PC-3 (cell line): ENCODE results near the gene NPTXR. TPM values are rescaled to one million over a fixed set of nuclear protein-coding genes. Genes with fewer than 3 reads are reported as not detected.

Source experiments
- ATAC-seq: fragments of 200-7000 bp; cut with Tn5 transposase; 2 replicates; pipeline ENCODE4 v1.9.1; 2020; ENCODE audit warnings: mild to moderate bottlenecking, moderate library complexity
- BruUV-seq: library from RNA; stranded (reverse); fragments of 400-500 nt; replicated peaks from 2 replicates; lab custom pipeline; 2021; lab: Mats Ljungman, UMichigan
- CTCF ChIA-PET: fragments of 300-600 bp; sonication (Branson Sonifier 250); formaldehyde crosslinking; loops from one replicate; lab custom pipeline; 2022; ENCODE audit warnings: antibody characterized with exemption; lab: Charles Lee
- POLR2A ChIA-PET: fragments of 300-600 bp; sonication (Branson Sonifier 250); formaldehyde crosslinking; loops from one replicate; lab custom pipeline; 2022; ENCODE audit warnings: antibody characterized with exemption; ENCODE audit not compliant: unreplicated experiment; lab: Charles Lee
- DNase-seq: peaks from one replicate; pipeline ENCODE4 v3.0.0-alpha.2; 2015
- H2AFZ ChIP-seq: fragments of 300-600 bp; sonication (generic); 2 replicates; pipeline ENCODE4 v1.6.0; 2016; ENCODE audit warnings: antibody characterized with exemption, low read length
- H3F3A ChIP-seq: fragments of 300-600 bp; sonication (generic); one replicate; pipeline ENCODE4 v1.6.0; 2017; ENCODE audit warnings: antibody characterized with exemption, low read length, control low read depth, mild to moderate bottlenecking; ENCODE audit not compliant: unreplicated experiment
- H3K27ac ChIP-seq: fragments of 300-600 bp; sonication (generic); 2 replicates; pipeline ENCODE4 v1.5.1; 2016; ENCODE audit warnings: mild to moderate bottlenecking, low read length
- H3K27me3 ChIP-seq: fragments of 300-600 bp; sonication (generic); 2 replicates; pipeline ENCODE4 v1.6.1; 2016; ENCODE audit warnings: low read length, mixed read lengths
- H3K36me3 ChIP-seq: fragments of 300-600 bp; sonication (generic); 2 replicates; pipeline ENCODE4 v1.6.1; 2016; ENCODE audit warnings: low read depth, mixed run types, low read length, mixed read lengths
- H3K4me1 ChIP-seq: fragments of 300-600 bp; sonication (generic); 2 replicates; pipeline ENCODE4 v1.5.1; 2016; ENCODE audit warnings: low read length; ENCODE audit not compliant: insufficient read depth
- H3K4me2 ChIP-seq: fragments of 300-600 bp; sonication (generic); 2 replicates; pipeline ENCODE4 v1.6.0; 2016; ENCODE audit warnings: low read length
- H3K4me3 ChIP-seq: fragments of 300-600 bp; sonication (generic); 2 replicates; pipeline ENCODE4 v1.5.1; 2016; ENCODE audit warnings: mild to moderate bottlenecking, low read length, mixed read lengths
- H3K79me2 ChIP-seq: fragments of 300-600 bp; sonication (generic); 2 replicates; pipeline ENCODE4 v1.6.1; 2017; ENCODE audit warnings: low read length, mixed read lengths
- H3K9ac ChIP-seq: fragments of 300-600 bp; sonication (generic); 2 replicates; pipeline ENCODE4 v1.6.0; 2016; ENCODE audit warnings: mild to moderate bottlenecking, low read length
- H3K9me2 ChIP-seq: fragments of 300-600 bp; sonication (generic); replicated peaks from 2 replicates; pipeline ENCODE4 v1.6.1; 2016; ENCODE audit warnings: mixed run types, low read length, mixed read lengths
- H3K9me3 ChIP-seq: fragments of 300-600 bp; sonication (generic); 2 replicates; pipeline ENCODE4 v1.6.1; 2016; ENCODE audit warnings: low read length, mixed read lengths
- H4K20me1 ChIP-seq: fragments of 300-600 bp; sonication (generic); 2 replicates; pipeline ENCODE4 v1.6.1; 2016; ENCODE audit warnings: low read length, mixed read lengths
- CTCF ChIP-seq: fragments of 300-600 bp; sonication (generic); conservative IDR thresholded peaks from 2 replicates; pipeline ENCODE4 v1.5.1; 2017; ENCODE audit warnings: antibody characterized with exemption, low read depth, mild to moderate bottlenecking, low read length
- EZH2 ChIP-seq: fragments of 300-600 bp; sonication (generic); IDR thresholded peaks from one replicate; pipeline ENCODE4 v1.6.1; 2017; ENCODE audit warnings: antibody characterized with exemption, mild to moderate bottlenecking, low read length; ENCODE audit not compliant: unreplicated experiment
- EZH2phosphoT487 ChIP-seq: fragments of 300-600 bp; sonication (generic); IDR thresholded peaks from 2 replicates; pipeline ENCODE4 v1.6.1; 2018; ENCODE audit warnings: mild to moderate bottlenecking, antibody characterized with exemption, low read length, borderline replicate concordance
- intact Hi-C: fragments of 100-400 bp; cut with micrococcal nuclease; formaldehyde crosslinking; loops from 2 replicates; pipeline ENCODE4 v1.9.0; 2023
- total RNA-seq: library from RNA; depleted of rRNA; stranded (reverse); fragments of >200 nt; gene quantifications from 2 replicates; pipeline ENCODE4 v1.2.3, GENCODE V29; 2014

NPTXR gene
- total RNA-seq, 1 experiment from 2014 or later = 2.8 TPM

GRCh38 chr22:38866024-38866398 lies 22.2 kb upstream of the NPTXR start:
- intact Hi-C loops = no loop called here
- H3K4me2 ChIP-seq = no peak overlapping the region
- H3K79me2 ChIP-seq = peaks cover 29% of the 10 kb centered on the region
- peaks cover 5% of the 10 kb centered on the region; the same call in 1 of the 2 replicates for H4K20me1 ChIP-seq
- ATAC-seq (no peak), DNase-seq (no peak)
- H3K9ac ChIP-seq = no peak overlapping the region
- no TSS peak for BruUV-seq
- no peaks in the 10 kb centered on the region for H3K9me3 ChIP-seq
- TF ChIP-seq EZH2phosphoT487 (no peak), EZH2 (no peak), CTCF (no peak)
- H2AFZ ChIP-seq = no peak overlapping the region
- H3K36me3 ChIP-seq = peaks cover 8% of the 10 kb centered on the region
- CTCF ChIA-PET = interaction anchor here (0.6 kb wide), 1 partner anchor 247 kb away, joined by 8 read pairs; no protein-coding TSS in a partner anchor
- POLR2A ChIA-PET = no interaction called here
- H3K4me1 ChIP-seq = peaks cover 10% of the 10 kb centered on the region
- H3K27ac ChIP-seq = no peak overlapping the region
- H3K27me3 ChIP-seq = no peaks in the 10 kb centered on the region
- no peaks in the 10 kb centered on the region for H3F3A ChIP-seq
- no peaks in the 10 kb centered on the region for H3K9me2 ChIP-seq
- no peak overlapping the region for H3K4me3 ChIP-seq

- BruUV-seq = no TSS peak
- peaks cover 23% of the 10 kb centered on the region for H3K79me2 ChIP-seq
- H3K4me1 ChIP-seq = peaks cover 6% of the 10 kb centered on the region
- TF ChIP-seq EZH2phosphoT487 (no peak), CTCF (no peak), EZH2 (no peak)
- H3K4me2 ChIP-seq = no peak overlapping the region
- ChIA-PET POLR2A (no interaction called here), CTCF (interaction anchor here (0.6 kb wide), 1 partner anchor 248 kb away, joined by 8 read pairs; no protein-coding TSS in a partner anchor)
- H3K4me3 ChIP-seq = no peak overlapping the region
- no peak overlapping the region for H3K9ac ChIP-seq
- intact Hi-C loops = no loop called here
- H2AFZ ChIP-seq = no peak overlapping the region
- DNase-seq (no peak), ATAC-seq (no peak)
- H3K27ac ChIP-seq = no peak overlapping the region
- peaks cover 8% of the 10 kb centered on the region for H3K36me3 ChIP-seq
- H3K9me3 ChIP-seq = no peaks in the 10 kb centered on the region
- peaks cover 5% of the 10 kb centered on the region; the same call in 1 of the 2 replicates for H4K20me1 ChIP-seq
- H3F3A ChIP-seq = no peaks in the 10 kb centered on the region
- H3K27me3 ChIP-seq = no peaks in the 10 kb centered on the region
- no peaks in the 10 kb centered on the region for H3K9me2 ChIP-seq
These were observed 21.6 kb upstream of the NPTXR start for GRCh38 chr22:38865201-38866023.
